ENCODE data around the gene PLA2R1. TPM values are rescaled to one million over a fixed set of nuclear protein-coding genes. Genes with fewer than 3 reads are reported as not detected.

The PLA2R1 gene
- total RNA-seq, 1 experiment from 2014 or later = 1.1 TPM

DNA sequence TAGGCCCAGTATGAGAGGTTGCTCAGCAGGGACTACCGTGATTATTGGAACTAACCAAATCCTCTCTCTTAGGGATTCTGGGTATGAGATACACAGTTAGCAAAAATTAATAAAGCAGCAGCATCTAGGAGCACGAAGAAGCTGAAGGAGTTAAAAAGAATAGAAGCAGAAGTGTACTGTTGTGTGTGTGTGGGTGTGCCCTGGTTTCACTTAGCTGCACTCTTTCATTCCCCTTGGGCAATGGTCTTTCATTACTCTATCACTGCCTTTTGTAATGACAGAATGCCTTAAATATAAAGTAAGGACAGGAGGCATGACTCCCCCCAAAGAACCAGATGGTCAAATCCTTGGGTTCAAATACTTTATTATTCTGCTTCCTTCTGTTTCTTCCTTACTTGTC is 148.5 kb downstream of the PLA2R1 start:
- no peaks in the 10 kb centered on the region for H3K4me1 Mint-ChIP-seq
- peaks cover 5% of the 10 kb centered on the region; the same call in 1 of the 2 replicates for H3K27me3 Mint-ChIP-seq (ENCODE audit: low read depth)
- DNase-seq (ENCODE audit: low spot score) (no peak), ATAC-seq (no peak)
- no peaks in the 10 kb centered on the region for H3K9me3 Mint-ChIP-seq
- POLR2A ChIA-PET = no interaction called here
- TF ChIP-seq, protein P1, sequence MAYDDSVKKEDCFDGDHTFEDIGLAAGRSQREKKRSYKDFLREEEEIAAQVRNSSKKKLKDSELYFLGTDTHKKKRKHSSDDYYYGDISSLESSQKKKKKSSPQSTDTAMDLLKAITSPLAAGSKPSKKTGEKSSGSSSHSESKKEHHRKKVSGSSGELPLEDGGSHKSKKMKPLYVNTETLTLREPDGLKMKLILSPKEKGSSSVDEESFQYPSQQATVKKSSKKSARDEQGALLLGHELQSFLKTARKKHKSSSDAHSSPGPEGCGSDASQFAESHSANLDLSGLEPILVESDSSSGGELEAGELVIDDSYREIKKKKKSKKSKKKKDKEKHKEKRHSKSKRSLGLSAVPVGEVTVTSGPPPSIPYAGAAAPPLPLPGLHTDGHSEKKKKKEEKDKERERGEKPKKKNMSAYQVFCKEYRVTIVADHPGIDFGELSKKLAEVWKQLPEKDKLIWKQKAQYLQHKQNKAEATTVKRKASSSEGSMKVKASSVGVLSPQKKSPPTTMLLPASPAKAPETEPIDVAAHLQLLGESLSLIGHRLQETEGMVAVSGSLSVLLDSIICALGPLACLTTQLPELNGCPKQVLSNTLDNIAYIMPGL (CRISPR knock-in tag; IDR thresholded peaks at IDR 0.05) = no peak
- TF ChIP-seq, protein P2, sequence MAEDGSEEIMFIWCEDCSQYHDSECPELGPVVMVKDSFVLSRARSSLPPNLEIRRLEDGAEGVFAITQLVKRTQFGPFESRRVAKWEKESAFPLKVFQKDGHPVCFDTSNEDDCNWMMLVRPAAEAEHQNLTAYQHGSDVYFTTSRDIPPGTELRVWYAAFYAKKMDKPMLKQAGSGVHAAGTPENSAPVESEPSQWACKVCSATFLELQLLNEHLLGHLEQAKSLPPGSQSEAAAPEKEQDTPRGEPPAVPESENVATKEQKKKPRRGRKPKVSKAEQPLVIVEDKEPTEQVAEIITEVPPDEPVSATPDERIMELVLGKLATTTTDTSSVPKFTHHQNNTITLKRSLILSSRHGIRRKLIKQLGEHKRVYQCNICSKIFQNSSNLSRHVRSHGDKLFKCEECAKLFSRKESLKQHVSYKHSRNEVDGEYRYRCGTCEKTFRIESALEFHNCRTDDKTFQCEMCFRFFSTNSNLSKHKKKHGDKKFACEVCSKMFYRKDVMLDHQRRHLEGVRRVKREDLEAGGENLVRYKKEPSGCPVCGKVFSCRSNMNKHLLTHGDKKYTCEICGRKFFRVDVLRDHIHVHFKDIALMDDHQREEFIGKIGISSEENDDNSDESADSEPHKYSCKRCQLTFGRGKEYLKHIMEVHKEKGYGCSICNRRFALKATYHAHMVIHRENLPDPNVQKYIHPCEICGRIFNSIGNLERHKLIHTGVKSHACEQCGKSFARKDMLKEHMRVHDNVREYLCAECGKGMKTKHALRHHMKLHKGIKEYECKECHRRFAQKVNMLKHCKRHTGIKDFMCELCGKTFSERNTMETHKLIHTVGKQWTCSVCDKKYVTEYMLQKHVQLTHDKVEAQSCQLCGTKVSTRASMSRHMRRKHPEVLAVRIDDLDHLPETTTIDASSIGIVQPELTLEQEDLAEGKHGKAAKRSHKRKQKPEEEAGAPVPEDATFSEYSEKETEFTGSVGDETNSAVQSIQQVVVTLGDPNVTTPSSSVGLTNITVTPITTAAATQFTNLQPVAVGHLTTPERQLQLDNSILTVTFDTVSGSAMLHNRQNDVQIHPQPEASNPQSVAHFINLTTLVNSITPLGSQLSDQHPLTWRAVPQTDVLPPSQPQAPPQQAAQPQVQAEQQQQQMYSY (CRISPR knock-in tag; IDR thresholded peaks at IDR 0.05) = no peak
- TF ChIP-seq, protein P3, sequence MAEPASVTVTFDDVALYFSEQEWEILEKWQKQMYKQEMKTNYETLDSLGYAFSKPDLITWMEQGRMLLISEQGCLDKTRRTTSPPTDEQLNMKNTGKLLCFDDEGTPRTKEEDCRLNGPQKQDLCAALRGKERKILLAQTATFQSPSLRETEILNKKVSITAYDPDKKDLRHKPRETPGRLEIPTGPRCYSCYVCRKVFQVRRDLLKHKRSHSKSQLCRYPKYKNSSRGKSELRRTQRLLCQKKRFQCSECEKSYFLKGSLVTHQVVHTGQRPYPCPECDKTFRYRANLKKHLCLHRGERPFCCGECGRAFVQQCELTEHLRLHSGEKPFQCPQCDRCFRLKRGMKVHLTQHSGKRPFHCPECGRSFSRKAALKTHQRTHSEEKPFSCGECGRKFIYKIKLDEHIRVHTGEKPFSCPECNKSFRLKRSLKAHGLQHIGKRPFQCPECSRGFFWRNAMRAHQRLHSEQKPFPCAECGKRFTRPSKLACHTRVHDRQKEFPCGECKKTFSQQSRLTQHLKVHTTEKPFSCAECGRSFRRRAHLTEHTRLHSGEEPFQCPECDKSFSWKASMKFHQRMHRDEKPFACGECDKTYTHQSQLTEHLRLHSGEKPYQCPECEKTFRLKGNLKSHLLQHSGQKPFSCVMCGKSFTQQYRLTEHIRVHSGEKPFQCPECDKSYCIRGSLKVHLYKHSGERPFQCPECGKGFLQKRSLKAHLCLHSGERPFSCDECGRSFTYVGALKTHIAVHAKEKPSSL (CRISPR knock-in tag; conservative IDR thresholded peaks at IDR 0.05) = no peak
- TF ChIP-seq TP53 (CRISPR knock-in tag; IDR thresholded peaks at IDR 0.05) (no peak), ZNF263 (CRISPR knock-in tag; IDR thresholded peaks at IDR 0.05; ENCODE audit: low read depth) (no peak), JUN (CRISPR knock-in tag; IDR thresholded peaks at IDR 0.05) (no peak), SMAD3 (CRISPR knock-in tag; IDR thresholded peaks at IDR 0.05; ENCODE audit: borderline replicate concordance) (no peak)
- TF ChIP-seq, protein P4, sequence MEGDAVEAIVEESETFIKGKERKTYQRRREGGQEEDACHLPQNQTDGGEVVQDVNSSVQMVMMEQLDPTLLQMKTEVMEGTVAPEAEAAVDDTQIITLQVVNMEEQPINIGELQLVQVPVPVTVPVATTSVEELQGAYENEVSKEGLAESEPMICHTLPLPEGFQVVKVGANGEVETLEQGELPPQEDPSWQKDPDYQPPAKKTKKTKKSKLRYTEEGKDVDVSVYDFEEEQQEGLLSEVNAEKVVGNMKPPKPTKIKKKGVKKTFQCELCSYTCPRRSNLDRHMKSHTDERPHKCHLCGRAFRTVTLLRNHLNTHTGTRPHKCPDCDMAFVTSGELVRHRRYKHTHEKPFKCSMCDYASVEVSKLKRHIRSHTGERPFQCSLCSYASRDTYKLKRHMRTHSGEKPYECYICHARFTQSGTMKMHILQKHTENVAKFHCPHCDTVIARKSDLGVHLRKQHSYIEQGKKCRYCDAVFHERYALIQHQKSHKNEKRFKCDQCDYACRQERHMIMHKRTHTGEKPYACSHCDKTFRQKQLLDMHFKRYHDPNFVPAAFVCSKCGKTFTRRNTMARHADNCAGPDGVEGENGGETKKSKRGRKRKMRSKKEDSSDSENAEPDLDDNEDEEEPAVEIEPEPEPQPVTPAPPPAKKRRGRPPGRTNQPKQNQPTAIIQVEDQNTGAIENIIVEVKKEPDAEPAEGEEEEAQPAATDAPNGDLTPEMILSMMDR (IDR thresholded peaks at IDR 0.05) = no peak
- TF ChIP-seq, protein P5, sequence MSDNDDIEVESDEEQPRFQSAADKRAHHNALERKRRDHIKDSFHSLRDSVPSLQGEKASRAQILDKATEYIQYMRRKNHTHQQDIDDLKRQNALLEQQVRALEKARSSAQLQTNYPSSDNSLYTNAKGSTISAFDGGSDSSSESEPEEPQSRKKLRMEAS (CRISPR knock-in tag; IDR thresholded peaks at IDR 0.05) = no peak
- TF ChIP-seq, protein P6, sequence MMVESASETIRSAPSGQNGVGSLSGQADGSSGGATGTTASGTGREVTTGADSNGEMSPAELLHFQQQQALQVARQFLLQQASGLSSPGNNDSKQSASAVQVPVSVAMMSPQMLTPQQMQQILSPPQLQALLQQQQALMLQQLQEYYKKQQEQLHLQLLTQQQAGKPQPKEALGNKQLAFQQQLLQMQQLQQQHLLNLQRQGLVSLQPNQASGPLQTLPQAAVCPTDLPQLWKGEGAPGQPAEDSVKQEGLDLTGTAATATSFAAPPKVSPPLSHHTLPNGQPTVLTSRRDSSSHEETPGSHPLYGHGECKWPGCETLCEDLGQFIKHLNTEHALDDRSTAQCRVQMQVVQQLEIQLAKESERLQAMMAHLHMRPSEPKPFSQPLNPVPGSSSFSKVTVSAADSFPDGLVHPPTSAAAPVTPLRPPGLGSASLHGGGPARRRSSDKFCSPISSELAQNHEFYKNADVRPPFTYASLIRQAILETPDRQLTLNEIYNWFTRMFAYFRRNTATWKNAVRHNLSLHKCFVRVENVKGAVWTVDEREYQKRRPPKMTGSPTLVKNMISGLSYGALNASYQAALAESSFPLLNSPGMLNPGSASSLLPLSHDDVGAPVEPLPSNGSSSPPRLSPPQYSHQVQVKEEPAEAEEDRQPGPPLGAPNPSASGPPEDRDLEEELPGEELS (CRISPR knock-in tag; IDR thresholded peaks at IDR 0.05) = no peak
- TF ChIP-seq, protein P7, sequence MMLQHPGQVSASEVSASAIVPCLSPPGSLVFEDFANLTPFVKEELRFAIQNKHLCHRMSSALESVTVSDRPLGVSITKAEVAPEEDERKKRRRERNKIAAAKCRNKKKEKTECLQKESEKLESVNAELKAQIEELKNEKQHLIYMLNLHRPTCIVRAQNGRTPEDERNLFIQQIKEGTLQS (CRISPR knock-in tag; conservative IDR thresholded peaks at IDR 0.05) = no peak
- TF ChIP-seq, protein P8, sequence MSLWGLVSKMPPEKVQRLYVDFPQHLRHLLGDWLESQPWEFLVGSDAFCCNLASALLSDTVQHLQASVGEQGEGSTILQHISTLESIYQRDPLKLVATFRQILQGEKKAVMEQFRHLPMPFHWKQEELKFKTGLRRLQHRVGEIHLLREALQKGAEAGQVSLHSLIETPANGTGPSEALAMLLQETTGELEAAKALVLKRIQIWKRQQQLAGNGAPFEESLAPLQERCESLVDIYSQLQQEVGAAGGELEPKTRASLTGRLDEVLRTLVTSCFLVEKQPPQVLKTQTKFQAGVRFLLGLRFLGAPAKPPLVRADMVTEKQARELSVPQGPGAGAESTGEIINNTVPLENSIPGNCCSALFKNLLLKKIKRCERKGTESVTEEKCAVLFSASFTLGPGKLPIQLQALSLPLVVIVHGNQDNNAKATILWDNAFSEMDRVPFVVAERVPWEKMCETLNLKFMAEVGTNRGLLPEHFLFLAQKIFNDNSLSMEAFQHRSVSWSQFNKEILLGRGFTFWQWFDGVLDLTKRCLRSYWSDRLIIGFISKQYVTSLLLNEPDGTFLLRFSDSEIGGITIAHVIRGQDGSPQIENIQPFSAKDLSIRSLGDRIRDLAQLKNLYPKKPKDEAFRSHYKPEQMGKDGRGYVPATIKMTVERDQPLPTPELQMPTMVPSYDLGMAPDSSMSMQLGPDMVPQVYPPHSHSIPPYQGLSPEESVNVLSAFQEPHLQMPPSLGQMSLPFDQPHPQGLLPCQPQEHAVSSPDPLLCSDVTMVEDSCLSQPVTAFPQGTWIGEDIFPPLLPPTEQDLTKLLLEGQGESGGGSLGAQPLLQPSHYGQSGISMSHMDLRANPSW (CRISPR knock-in tag; conservative IDR thresholded peaks at IDR 0.05; ENCODE audit: low read depth) = no peak
- TF ChIP-seq, protein P9, sequence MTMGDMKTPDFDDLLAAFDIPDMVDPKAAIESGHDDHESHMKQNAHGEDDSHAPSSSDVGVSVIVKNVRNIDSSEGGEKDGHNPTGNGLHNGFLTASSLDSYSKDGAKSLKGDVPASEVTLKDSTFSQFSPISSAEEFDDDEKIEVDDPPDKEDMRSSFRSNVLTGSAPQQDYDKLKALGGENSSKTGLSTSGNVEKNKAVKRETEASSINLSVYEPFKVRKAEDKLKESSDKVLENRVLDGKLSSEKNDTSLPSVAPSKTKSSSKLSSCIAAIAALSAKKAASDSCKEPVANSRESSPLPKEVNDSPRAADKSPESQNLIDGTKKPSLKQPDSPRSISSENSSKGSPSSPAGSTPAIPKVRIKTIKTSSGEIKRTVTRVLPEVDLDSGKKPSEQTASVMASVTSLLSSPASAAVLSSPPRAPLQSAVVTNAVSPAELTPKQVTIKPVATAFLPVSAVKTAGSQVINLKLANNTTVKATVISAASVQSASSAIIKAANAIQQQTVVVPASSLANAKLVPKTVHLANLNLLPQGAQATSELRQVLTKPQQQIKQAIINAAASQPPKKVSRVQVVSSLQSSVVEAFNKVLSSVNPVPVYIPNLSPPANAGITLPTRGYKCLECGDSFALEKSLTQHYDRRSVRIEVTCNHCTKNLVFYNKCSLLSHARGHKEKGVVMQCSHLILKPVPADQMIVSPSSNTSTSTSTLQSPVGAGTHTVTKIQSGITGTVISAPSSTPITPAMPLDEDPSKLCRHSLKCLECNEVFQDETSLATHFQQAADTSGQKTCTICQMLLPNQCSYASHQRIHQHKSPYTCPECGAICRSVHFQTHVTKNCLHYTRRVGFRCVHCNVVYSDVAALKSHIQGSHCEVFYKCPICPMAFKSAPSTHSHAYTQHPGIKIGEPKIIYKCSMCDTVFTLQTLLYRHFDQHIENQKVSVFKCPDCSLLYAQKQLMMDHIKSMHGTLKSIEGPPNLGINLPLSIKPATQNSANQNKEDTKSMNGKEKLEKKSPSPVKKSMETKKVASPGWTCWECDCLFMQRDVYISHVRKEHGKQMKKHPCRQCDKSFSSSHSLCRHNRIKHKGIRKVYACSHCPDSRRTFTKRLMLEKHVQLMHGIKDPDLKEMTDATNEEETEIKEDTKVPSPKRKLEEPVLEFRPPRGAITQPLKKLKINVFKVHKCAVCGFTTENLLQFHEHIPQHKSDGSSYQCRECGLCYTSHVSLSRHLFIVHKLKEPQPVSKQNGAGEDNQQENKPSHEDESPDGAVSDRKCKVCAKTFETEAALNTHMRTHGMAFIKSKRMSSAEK (CRISPR knock-in tag; IDR thresholded peaks at IDR 0.05; ENCODE audit: borderline replicate concordance) = no peak
- no peaks in the 10 kb centered on the region for H3K36me3 Mint-ChIP-seq
- H3K27ac Mint-ChIP-seq = no peak overlapping the region
- H3K4me3 Mint-ChIP-seq = no peak overlapping the region
- CTCF ChIA-PET = no interaction called here

Measured in WTC11 (cell line).